GM19239 (cell line): ENCODE results near the gene ZKSCAN5.
A peak's percentile ranks its signal among the peaks of the same experiment; 100 is the strongest.

Source experiments
- DNase-seq: peaks from one replicate; pipeline ENCODE4 v3.0.0; 2011; ENCODE audit warnings: low spot score; ENCODE audit not compliant: insufficient read length
- FAIRE-seq: peaks from 2 replicates; lab custom pipeline; 2011; peaks lifted over from hg19 to GRCh38; lab: Jason Lieb, UNC

The ZKSCAN5 gene

GRCh38 chr7:99504603-99505323 is at the start of gene ZKSCAN5:
Gene ZKSCAN5 (plus strand): TSS chr7:99504662. CDS start chr7:99506045, 1,383 bp downstream.
- FAIRE-seq (peak; percentile 94), DNase-seq (peak; percentile 79)

- no peak for FAIRE-seq
- no peak for DNase-seq
Measured at GRCh38 chr7:99455874-99456273, 48.6 kb upstream of the ZKSCAN5 start.

GRCh38 chr7:99456288-99456687 is 48.2 kb upstream of the ZKSCAN5 start:
- FAIRE-seq (no peak), DNase-seq (no peak)

- DNase-seq: no peak
- no peak for FAIRE-seq
Measured at GRCh38 chr7:99457050-99457649, 47.3 kb upstream of the ZKSCAN5 start.

GRCh38 chr7:99457650-99458493 is 46.6 kb upstream of the ZKSCAN5 start:
- no peak for DNase-seq
- no peak for FAIRE-seq

GRCh38 chr7:99459087-99459486 is 45.4 kb upstream of the ZKSCAN5 start:
- DNase-seq: no peak
- FAIRE-seq: peak; percentile 39

GRCh38 chr7:99460651-99461050 is 43.8 kb upstream of the ZKSCAN5 start:
- FAIRE-seq (no peak), DNase-seq (no peak)

- DNase-seq (no peak), FAIRE-seq (no peak)
Measured at GRCh38 chr7:99461221-99461620, 43.2 kb upstream of the ZKSCAN5 start.

GRCh38 chr7:99465421-99465768 is 39.1 kb upstream of the ZKSCAN5 start:
- DNase-seq (no peak), FAIRE-seq (peak; percentile 21)

- DNase-seq: no peak
- no peak for FAIRE-seq
Measured at GRCh38 chr7:99468336-99468918, 36.0 kb upstream of the ZKSCAN5 start.

GRCh38 chr7:99469381-99470065 is 34.9 kb upstream of the ZKSCAN5 start:
- no peak for FAIRE-seq

GRCh38 chr7:99472561-99473314 is 31.7 kb upstream of the ZKSCAN5 start, which contains the start of gene ZNF789:
Gene ZNF789 (plus strand): TSS chr7:99472890. CDS start chr7:99476457, 3,567 bp downstream.
- peak; percentile 97 for FAIRE-seq
- peak; percentile 96 for DNase-seq

More at GRCh38 chr7:99469381-99470065, 34.9 kb upstream of the ZKSCAN5 start:
- no peak for DNase-seq

GRCh38 chr7:99473315-99473596 is 31.2 kb upstream of the ZKSCAN5 start:
- FAIRE-seq (peak; percentile 88), DNase-seq (peak; percentile 44)

GRCh38 chr7:99476107-99476506 is 28.4 kb upstream of the ZKSCAN5 start:
- FAIRE-seq (no peak), DNase-seq (no peak)

- no peak for FAIRE-seq
- no peak for DNase-seq
Measured at GRCh38 chr7:99478464-99479440, 25.7 kb upstream of the ZKSCAN5 start.

- DNase-seq (no peak), FAIRE-seq (no peak)
Measured at GRCh38 chr7:99485094-99485493, 19.4 kb upstream of the ZKSCAN5 start.

GRCh38 chr7:99489235-99489634 is 15.2 kb upstream of the ZKSCAN5 start:
- DNase-seq (no peak), FAIRE-seq (no peak)

GRCh38 chr7:99490878-99491277 is 13.6 kb upstream of the ZKSCAN5 start:
- DNase-seq (no peak), FAIRE-seq (no peak)
